ENCODE results near the gene CPA1.

DNA sequence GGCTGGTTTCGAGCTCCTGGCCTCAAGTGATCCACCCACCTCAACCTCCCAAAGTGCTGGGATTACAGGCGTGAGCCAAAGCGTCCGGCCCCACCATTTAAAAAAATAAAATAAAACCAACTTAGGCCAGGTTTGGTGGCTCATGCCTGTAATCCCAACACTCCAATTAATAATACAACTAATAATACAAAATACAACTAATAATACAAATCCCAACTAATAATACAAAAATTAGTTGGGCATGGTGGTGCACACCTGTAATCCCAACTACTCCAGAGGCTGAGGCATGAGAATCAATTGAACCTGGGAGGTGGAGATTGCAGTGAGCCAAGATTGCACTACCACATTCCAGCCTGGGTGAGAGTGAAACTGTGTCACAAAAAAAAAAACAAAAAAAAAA is 32.9 kb downstream of the CPA1 start:
- TF ChIP-seq, protein P1, sequence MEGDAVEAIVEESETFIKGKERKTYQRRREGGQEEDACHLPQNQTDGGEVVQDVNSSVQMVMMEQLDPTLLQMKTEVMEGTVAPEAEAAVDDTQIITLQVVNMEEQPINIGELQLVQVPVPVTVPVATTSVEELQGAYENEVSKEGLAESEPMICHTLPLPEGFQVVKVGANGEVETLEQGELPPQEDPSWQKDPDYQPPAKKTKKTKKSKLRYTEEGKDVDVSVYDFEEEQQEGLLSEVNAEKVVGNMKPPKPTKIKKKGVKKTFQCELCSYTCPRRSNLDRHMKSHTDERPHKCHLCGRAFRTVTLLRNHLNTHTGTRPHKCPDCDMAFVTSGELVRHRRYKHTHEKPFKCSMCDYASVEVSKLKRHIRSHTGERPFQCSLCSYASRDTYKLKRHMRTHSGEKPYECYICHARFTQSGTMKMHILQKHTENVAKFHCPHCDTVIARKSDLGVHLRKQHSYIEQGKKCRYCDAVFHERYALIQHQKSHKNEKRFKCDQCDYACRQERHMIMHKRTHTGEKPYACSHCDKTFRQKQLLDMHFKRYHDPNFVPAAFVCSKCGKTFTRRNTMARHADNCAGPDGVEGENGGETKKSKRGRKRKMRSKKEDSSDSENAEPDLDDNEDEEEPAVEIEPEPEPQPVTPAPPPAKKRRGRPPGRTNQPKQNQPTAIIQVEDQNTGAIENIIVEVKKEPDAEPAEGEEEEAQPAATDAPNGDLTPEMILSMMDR (IDR thresholded peaks at IDR 0.05 in 8 of 11, conservative IDR thresholded peaks at IDR 0.05 in 3 of 11), result no peak
- no peak for TF ChIP-seq POLR2A (IDR thresholded peaks at IDR 0.05)
- no peak for TF ChIP-seq POLR2AphosphoS5 (IDR thresholded peaks at IDR 0.05)
